ENCODE data around the gene SLC25A3. TPM values are rescaled to one million over a fixed set of nuclear protein-coding genes. Genes with fewer than 3 reads are reported as not detected.
A peak's percentile ranks its signal among the peaks of the same experiment; 100 is the strongest.
"Not testable (repeated sequence)": the region's sequence is repeated elsewhere in the genome, so short reads cannot be mapped to it uniquely, and the experiment has no call there.

The SLC25A3 gene
- total RNA-seq, 2 donors from 2014 or later, result 853 to 1,432 TPM

DNA sequence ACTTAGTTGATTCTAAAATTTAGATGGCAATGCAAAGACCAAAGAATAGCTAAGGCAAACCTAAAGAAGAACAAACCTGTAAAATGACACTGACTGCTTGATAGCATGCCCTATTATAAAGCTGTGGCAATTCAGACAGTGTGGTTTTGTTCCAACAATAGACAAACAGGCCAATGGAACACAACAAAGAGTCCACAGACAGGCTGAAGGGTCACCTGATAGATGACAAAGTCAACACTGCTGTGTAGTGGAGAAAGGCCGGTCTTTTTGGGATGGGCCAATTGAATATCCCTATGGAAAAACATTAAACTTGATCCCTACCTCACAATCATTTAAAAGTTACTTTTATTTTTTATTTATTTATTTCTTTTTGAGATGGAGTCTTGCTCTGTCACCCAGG is 33.8 kb upstream of the SLC25A3 start:
- DNase-seq (ENCODE audit: low spot score), result no peak
- Histone ChIP-seq H3K9me3 (no peaks in the 10 kb centered on the region), H3K4me1 (no peaks in the 10 kb centered on the region), H3K27ac (no peak overlapping the region), H3K36me3 (no peaks in the 10 kb centered on the region), H3K4me3 (no peak overlapping the region), H3K27me3 (no peaks in the 10 kb centered on the region)
- TF ChIP-seq, protein P1, sequence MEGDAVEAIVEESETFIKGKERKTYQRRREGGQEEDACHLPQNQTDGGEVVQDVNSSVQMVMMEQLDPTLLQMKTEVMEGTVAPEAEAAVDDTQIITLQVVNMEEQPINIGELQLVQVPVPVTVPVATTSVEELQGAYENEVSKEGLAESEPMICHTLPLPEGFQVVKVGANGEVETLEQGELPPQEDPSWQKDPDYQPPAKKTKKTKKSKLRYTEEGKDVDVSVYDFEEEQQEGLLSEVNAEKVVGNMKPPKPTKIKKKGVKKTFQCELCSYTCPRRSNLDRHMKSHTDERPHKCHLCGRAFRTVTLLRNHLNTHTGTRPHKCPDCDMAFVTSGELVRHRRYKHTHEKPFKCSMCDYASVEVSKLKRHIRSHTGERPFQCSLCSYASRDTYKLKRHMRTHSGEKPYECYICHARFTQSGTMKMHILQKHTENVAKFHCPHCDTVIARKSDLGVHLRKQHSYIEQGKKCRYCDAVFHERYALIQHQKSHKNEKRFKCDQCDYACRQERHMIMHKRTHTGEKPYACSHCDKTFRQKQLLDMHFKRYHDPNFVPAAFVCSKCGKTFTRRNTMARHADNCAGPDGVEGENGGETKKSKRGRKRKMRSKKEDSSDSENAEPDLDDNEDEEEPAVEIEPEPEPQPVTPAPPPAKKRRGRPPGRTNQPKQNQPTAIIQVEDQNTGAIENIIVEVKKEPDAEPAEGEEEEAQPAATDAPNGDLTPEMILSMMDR (IDR thresholded peaks at IDR 0.05), result no peak

DNA sequence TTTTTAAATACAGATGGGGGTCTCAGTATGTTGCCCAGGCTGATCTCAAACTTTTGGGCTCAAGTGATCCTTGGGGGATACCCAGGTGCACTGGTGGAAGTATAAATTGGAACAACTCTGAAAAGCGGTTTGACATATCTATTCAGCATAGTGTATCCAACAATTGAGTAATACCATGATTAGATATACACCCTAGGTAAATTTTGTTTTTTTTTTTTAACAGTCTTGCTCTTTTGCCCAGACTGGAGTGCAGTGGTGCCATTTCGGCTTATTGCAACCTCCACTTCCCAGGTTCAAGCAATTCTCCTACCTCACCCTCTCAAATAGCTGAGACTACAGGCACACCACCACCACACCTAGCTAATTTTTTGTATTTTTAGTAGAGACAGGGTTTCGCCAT is 31.6 kb upstream of the SLC25A3 start:
- Histone ChIP-seq H3K9me3 (no peaks in the 10 kb centered on the region), H3K27ac (no peak overlapping the region), H3K4me1 (no peaks in the 10 kb centered on the region), H3K27me3 (no peaks in the 10 kb centered on the region), H3K4me3 (no peak overlapping the region), H3K36me3 (no peaks in the 10 kb centered on the region)
- TF ChIP-seq, protein P1 (IDR thresholded peaks at IDR 0.05), result no peak
- DNase-seq (ENCODE audit: low spot score), result no peak

DNA sequence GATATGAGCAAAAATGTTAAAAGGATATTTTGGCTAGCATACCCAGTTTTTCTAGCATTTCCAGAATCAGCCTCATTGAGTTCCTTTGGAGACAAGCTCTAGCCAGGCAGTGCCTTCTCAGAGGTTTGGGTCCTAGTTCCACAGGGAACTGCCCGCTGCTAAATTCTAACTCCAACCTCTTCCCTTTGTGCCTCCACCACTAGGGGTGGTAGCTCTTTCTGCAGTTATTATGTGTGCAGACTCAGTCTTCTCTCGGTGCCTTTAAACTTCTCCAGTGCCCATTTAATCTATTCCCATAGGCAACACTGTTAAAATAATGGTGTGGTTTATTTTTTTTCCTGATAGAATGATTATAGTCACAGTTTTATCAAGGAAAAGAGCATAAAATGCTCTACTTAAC is 21.5 kb upstream of the SLC25A3 start:
- Histone ChIP-seq H3K27me3 (no peaks in the 10 kb centered on the region), H3K4me3 (no peak overlapping the region), H3K9me3 (no peaks in the 10 kb centered on the region), H3K36me3 (no peaks in the 10 kb centered on the region), H3K27ac (no peak overlapping the region), H3K4me1 (no peaks in the 10 kb centered on the region)
- TF ChIP-seq, protein P1 (IDR thresholded peaks at IDR 0.05), result peak in 1 of 2 donors; percentile 37
- DNase-seq (ENCODE audit: low spot score), result no peak

DNA sequence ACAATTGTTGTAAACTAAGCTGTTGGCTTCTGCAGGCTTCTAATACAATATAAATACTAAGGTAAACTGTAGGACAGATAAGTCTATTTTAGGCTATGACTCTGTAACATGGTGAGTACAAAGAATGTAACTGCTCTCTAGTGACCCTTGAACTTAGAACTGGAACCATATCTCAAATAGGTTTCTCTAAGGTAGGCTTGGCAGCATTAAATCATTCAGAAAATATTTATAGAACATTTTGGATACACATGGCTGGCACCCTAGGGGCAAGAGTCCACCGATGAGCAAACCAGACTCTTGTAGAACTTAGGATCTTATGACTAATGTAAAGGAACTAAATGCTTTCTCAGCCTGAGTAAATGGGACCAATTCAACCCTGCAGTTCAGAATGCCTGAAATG is 19.4 kb upstream of the SLC25A3 start:
- DNase-seq (ENCODE audit: low spot score), result no peak
- H3K9me3 ChIP-seq, result no peaks in the 10 kb centered on the region
- H3K4me1 ChIP-seq, result no peaks in the 10 kb centered on the region
- H3K27me3 ChIP-seq, result no peaks in the 10 kb centered on the region
- H3K27ac ChIP-seq, result no peak overlapping the region
- H3K36me3 ChIP-seq, result no peaks in the 10 kb centered on the region
- H3K4me3 ChIP-seq, result no peak overlapping the region
- TF ChIP-seq, protein P1 (IDR thresholded peaks at IDR 0.05), result no peak

DNA sequence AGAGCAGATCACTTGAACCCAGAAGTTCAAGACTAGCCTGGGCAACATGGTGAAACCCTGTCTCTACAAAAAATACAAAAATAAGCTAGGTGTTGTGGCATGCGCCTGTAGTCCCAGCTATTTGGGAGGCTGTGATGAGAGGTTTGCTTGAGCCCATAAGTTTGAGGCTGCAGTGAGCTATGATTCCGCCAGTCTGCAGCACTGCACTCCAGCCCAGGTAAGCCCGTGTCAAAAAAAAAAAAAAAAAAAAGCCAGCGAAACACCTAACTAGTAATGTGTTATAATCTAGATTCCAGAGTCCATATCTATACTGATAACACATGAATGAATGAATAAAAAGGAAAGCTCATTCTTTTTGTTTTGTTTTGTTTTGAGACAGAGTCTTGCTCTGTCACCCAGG is 18.5 kb upstream of the SLC25A3 start:
- no peaks in the 10 kb centered on the region for H3K27me3 ChIP-seq
- no peaks in the 10 kb centered on the region for H3K9me3 ChIP-seq
- H3K27ac ChIP-seq, result no peak overlapping the region
- TF ChIP-seq, protein P1 (IDR thresholded peaks at IDR 0.05), result no peak
- H3K4me1 ChIP-seq, result no peaks in the 10 kb centered on the region
- no peak overlapping the region for H3K4me3 ChIP-seq
- DNase-seq (ENCODE audit: low spot score), result no peak
- no peaks in the 10 kb centered on the region for H3K36me3 ChIP-seq

DNA sequence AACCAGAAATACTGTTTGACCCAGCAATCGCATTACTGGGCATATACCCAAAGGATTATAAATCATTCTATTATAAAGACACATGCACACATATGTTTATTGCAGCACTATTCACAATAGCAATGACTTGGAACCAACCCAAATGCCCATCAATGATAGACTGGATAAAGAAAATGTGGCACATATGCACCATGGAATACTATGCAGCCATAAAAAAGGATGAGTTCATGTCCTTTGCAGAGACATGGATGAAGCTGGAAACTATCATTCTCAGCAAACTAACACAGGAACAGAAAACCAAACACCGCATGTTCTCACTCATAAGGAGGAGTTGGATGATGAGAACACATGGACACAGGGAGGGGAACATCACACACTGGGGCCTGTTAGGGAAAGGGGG is 16.7 kb upstream of the SLC25A3 start:
- not testable (repeated sequence) for DNase-seq (ENCODE audit: low spot score); H3K36me3 ChIP-seq; H3K27ac ChIP-seq; H3K27me3 ChIP-seq; H3K4me3 ChIP-seq; H3K4me1 ChIP-seq; H3K9me3 ChIP-seq
